ENCODE data around the gene USP49.

DNA sequence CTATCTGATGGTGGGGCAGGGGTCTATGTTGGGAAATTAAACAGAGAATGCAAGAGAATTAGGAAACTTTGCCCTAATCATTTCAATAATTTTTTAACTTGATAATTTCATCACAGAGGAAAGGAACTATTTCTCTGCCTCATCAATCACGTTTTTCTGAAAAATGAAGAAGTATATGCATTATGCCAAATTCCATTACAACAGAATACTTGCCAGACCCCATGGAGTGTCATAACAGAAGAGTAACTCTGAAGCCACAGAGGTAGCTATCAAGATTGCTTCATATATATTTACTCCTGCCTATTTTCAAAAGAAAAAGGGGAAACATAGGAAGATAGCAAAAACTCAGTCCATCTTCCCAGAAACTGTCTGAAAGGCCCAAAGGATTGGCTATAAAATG lies 5.7 kb upstream of the USP49 start:
- TF ChIP-seq, protein P1, sequence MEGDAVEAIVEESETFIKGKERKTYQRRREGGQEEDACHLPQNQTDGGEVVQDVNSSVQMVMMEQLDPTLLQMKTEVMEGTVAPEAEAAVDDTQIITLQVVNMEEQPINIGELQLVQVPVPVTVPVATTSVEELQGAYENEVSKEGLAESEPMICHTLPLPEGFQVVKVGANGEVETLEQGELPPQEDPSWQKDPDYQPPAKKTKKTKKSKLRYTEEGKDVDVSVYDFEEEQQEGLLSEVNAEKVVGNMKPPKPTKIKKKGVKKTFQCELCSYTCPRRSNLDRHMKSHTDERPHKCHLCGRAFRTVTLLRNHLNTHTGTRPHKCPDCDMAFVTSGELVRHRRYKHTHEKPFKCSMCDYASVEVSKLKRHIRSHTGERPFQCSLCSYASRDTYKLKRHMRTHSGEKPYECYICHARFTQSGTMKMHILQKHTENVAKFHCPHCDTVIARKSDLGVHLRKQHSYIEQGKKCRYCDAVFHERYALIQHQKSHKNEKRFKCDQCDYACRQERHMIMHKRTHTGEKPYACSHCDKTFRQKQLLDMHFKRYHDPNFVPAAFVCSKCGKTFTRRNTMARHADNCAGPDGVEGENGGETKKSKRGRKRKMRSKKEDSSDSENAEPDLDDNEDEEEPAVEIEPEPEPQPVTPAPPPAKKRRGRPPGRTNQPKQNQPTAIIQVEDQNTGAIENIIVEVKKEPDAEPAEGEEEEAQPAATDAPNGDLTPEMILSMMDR (IDR thresholded peaks at IDR 0.05) = no peak
- no peak for TF ChIP-seq POLR2A (IDR thresholded peaks at IDR 0.05)
